NCI-H2029 treated with DMSO at 0.1 percent for 48 hours (cell line): ENCODE data around the gene LMX1A.

Source experiments
- DNase-seq: peaks from one replicate; lab custom pipeline; 2025; lab: John Stamatoyannopoulos, UW

Gene LMX1A

GRCh38 chr1:165265196-165265838 is 91.2 kb downstream of the LMX1A start:
- no peak for DNase-seq

GRCh38 chr1:165259706-165260428 is 96.6 kb downstream of the LMX1A start:
- no peak for DNase-seq

- peak; percentile 51 for DNase-seq
These were observed 97.3 kb downstream of the LMX1A start for GRCh38 chr1:165259236-165259635.

- DNase-seq = peak; percentile 58
These were observed 98.5 kb downstream of the LMX1A start for GRCh38 chr1:165257969-165258459.

- DNase-seq = no peak
These were observed 101.5 kb downstream of the LMX1A start for GRCh38 chr1:165254896-165255625.

- DNase-seq = no peak
These were observed 102.1 kb downstream of the LMX1A start for GRCh38 chr1:165254376-165254775.

- DNase-seq = no peak
These were observed 102.7 kb downstream of the LMX1A start for GRCh38 chr1:165253818-165254254.

- DNase-seq = no peak
These were observed 107.4 kb downstream of the LMX1A start for GRCh38 chr1:165248969-165249571.

GRCh38 chr1:165241952-165242351 is 114.6 kb downstream of the LMX1A start:
- DNase-seq = no peak

- DNase-seq = no peak
These were observed 115.2 kb downstream of the LMX1A start for GRCh38 chr1:165241321-165241720.

GRCh38 chr1:165240492-165240891 is 116.0 kb downstream of the LMX1A start:
- no peak for DNase-seq

- no peak for DNase-seq
These were observed 116.6 kb downstream of the LMX1A start for GRCh38 chr1:165239873-165240272.

GRCh38 chr1:165235777-165236291 is 120.7 kb downstream of the LMX1A start:
- peak; percentile 23 for DNase-seq

GRCh38 chr1:165235155-165235776 is 121.2 kb downstream of the LMX1A start:
- DNase-seq = no peak

GRCh38 chr1:165234149-165234548 is 122.4 kb downstream of the LMX1A start:
- DNase-seq = no peak

- DNase-seq = no peak
These were observed 127.8 kb downstream of the LMX1A start for GRCh38 chr1:165228676-165229075.

GRCh38 chr1:165228111-165228655 is 128.3 kb downstream of the LMX1A start:
- DNase-seq = no peak

GRCh38 chr1:165226326-165226725 is 130.2 kb downstream of the LMX1A start:
- no peak for DNase-seq

- DNase-seq = no peak
These were observed 130.9 kb downstream of the LMX1A start for GRCh38 chr1:165225650-165226049.

GRCh38 chr1:165225062-165225461 is 131.5 kb downstream of the LMX1A start:
- no peak for DNase-seq

GRCh38 chr1:165224504-165224903 is 132.0 kb downstream of the LMX1A start:
- no peak for DNase-seq
